Measurements from ENCODE around the gene RHBG.

DNA sequence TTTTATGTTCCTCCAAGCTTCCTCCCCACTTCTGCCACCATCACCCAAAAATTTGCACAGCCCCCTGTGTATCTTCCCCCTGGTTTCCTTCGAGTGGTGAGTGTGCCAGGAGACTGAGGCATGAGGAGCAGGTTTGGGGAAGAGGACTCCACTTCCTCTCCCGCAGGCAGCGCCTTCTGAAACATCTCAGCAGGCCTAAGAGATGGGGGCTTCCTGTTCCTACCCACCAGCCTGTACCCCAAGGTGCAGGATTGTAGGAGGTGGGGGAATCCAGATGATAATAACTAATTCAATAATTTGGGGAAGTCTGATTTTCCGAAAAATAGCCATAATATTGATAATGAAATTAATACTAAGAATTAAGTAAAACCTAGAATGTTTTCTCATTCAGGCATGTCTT lies 62.4 kb downstream of the RHBG start:
- TF ChIP-seq, protein P1, sequence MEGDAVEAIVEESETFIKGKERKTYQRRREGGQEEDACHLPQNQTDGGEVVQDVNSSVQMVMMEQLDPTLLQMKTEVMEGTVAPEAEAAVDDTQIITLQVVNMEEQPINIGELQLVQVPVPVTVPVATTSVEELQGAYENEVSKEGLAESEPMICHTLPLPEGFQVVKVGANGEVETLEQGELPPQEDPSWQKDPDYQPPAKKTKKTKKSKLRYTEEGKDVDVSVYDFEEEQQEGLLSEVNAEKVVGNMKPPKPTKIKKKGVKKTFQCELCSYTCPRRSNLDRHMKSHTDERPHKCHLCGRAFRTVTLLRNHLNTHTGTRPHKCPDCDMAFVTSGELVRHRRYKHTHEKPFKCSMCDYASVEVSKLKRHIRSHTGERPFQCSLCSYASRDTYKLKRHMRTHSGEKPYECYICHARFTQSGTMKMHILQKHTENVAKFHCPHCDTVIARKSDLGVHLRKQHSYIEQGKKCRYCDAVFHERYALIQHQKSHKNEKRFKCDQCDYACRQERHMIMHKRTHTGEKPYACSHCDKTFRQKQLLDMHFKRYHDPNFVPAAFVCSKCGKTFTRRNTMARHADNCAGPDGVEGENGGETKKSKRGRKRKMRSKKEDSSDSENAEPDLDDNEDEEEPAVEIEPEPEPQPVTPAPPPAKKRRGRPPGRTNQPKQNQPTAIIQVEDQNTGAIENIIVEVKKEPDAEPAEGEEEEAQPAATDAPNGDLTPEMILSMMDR (IDR thresholded peaks at IDR 0.05 in 8 of 11, conservative IDR thresholded peaks at IDR 0.05 in 3 of 11): no peak
- no peak for TF ChIP-seq POLR2A (IDR thresholded peaks at IDR 0.05)
